Fibroblast of skin of right quadriceps (primary cell): ENCODE results near the gene PDZD7.

ENCODE experiments used
- DNase-seq: peaks from one replicate; pipeline ENCODE4 v3.0.0-alpha.2; 2013

The PDZD7 gene

GRCh38 chr10:101060951-101061623 lies 30.2 kb upstream of the PDZD7 start:
- peak; percentile 95 for DNase-seq

- DNase-seq, result peak; percentile 97
Observed at GRCh38 chr10:101060036-101060950, 29.4 kb upstream of the PDZD7 start.

GRCh38 chr10:101056365-101057151 lies 25.6 kb upstream of the PDZD7 start:
- DNase-seq, result no peak

- DNase-seq, result no peak
Observed at GRCh38 chr10:101055411-101055810, 24.5 kb upstream of the PDZD7 start.

- DNase-seq, result no peak
Observed at GRCh38 chr10:101054876-101055275, 23.9 kb upstream of the PDZD7 start.

- DNase-seq, result no peak
Observed at GRCh38 chr10:101054351-101054750, 23.4 kb upstream of the PDZD7 start.

- DNase-seq, result peak; percentile 71
Observed at GRCh38 chr10:101053516-101053915, 22.6 kb upstream of the PDZD7 start.

- peak; percentile 61 for DNase-seq
Observed at GRCh38 chr10:101052285-101052684, 21.4 kb upstream of the PDZD7 start.

- DNase-seq, result peak; percentile 38
Observed at GRCh38 chr10:101050208-101051069, 19.5 kb upstream of the PDZD7 start.

GRCh38 chr10:101047961-101048892 lies 17.3 kb upstream of the PDZD7 start:
- no peak for DNase-seq

GRCh38 chr10:101047268-101047667 lies 16.3 kb upstream of the PDZD7 start:
- no peak for DNase-seq

GRCh38 chr10:101046332-101047238 lies 15.7 kb upstream of the PDZD7 start:
- peak; percentile 30 for DNase-seq

- DNase-seq, result no peak
Observed at GRCh38 chr10:101044117-101044516, 13.2 kb upstream of the PDZD7 start.

GRCh38 chr10:101043363-101043707 lies 12.4 kb upstream of the PDZD7 start:
- DNase-seq, result no peak

GRCh38 chr10:101042667-101043362 lies 11.9 kb upstream of the PDZD7 start:
- peak; percentile 93 for DNase-seq

GRCh38 chr10:101042118-101042517 lies 11.2 kb upstream of the PDZD7 start:
- no peak for DNase-seq

- peak; percentile 83 for DNase-seq
Observed at GRCh38 chr10:101041252-101041761, 10.4 kb upstream of the PDZD7 start.

GRCh38 chr10:101040851-101041250 lies 9.9 kb upstream of the PDZD7 start:
- no peak for DNase-seq

GRCh38 chr10:101040061-101040460 lies 9.1 kb upstream of the PDZD7 start:
- DNase-seq, result no peak
